Hematopoietic multipotent progenitor cell treated with erythropoietin and hydrocortisone succinate and interleukin-3 and kit ligand, for 8 days (in vitro differentiated cells): ENCODE data around the gene TSPAN1.
A peak's percentile ranks its signal among the peaks of the same experiment; 100 is the strongest.

Source experiments
- DNase-seq: peaks from one replicate; pipeline ENCODE4 v3.0.0-alpha.2; 2015

TSPAN1 gene

GRCh38 chr1:46174448-46175231, at the start of gene TSPAN1:
Gene TSPAN1 (plus strand): TSS chr1:46175087. CDS start chr1:46181108, 6,021 bp downstream.
- DNase-seq: no peak

GRCh38 chr1:46128344-46128743, 46.5 kb upstream of the TSPAN1 start:
- DNase-seq: no peak

- no peak for DNase-seq
Measured at GRCh38 chr1:46130121-46130520, 44.8 kb upstream of the TSPAN1 start.

- DNase-seq: no peak
Measured at GRCh38 chr1:46130606-46131005, 44.3 kb upstream of the TSPAN1 start.

GRCh38 chr1:46131093-46131492, 43.8 kb upstream of the TSPAN1 start:
- no peak for DNase-seq

- DNase-seq: peak; percentile 36
Measured at GRCh38 chr1:46131712-46132528, 43.0 kb upstream of the TSPAN1 start.

- peak; percentile 98 for DNase-seq
Measured at GRCh38 chr1:46132529-46133180, 42.2 kb upstream of the TSPAN1 start, which contains the start of gene PIK3R3. Gene PIK3R3 (minus strand): TSS chr1:46132629. CDS start chr1:46131952, 677 bp downstream.

GRCh38 chr1:46133181-46133658, 41.7 kb upstream of the TSPAN1 start:
- DNase-seq: no peak

GRCh38 chr1:46133781-46134350, 41.0 kb upstream of the TSPAN1 start:
- no peak for DNase-seq

GRCh38 chr1:46134660-46135331, 40.1 kb upstream of the TSPAN1 start:
- no peak for DNase-seq

GRCh38 chr1:46136711-46137110, 38.2 kb upstream of the TSPAN1 start:
- DNase-seq: no peak

- no peak for DNase-seq
Measured at GRCh38 chr1:46137916-46138315, 37.0 kb upstream of the TSPAN1 start.

GRCh38 chr1:46148318-46148717, 26.6 kb upstream of the TSPAN1 start:
- no peak for DNase-seq

- no peak for DNase-seq
Measured at GRCh38 chr1:46150085-46150484, 24.8 kb upstream of the TSPAN1 start.

- no peak for DNase-seq
Measured at GRCh38 chr1:46152016-46152415, 22.9 kb upstream of the TSPAN1 start.

- no peak for DNase-seq
Measured at GRCh38 chr1:46153228-46153627, 21.7 kb upstream of the TSPAN1 start.

- no peak for DNase-seq
Measured at GRCh38 chr1:46153732-46154131, 21.2 kb upstream of the TSPAN1 start.

- DNase-seq: no peak
Measured at GRCh38 chr1:46157916-46158311, 17.0 kb upstream of the TSPAN1 start.

GRCh38 chr1:46158312-46159281, 16.3 kb upstream of the TSPAN1 start:
- DNase-seq: peak; percentile 94

GRCh38 chr1:46159516-46159915, 15.4 kb upstream of the TSPAN1 start:
- no peak for DNase-seq

- DNase-seq: no peak
Measured at GRCh38 chr1:46160212-46160611, 14.7 kb upstream of the TSPAN1 start.
